Upper lobe of left lung (tissue), 6 donors: ENCODE data around the gene CCDC86. TPM values are rescaled to one million over a fixed set of nuclear protein-coding genes. Genes with fewer than 3 reads are reported as not detected.

Experiments used
- ATAC-seq, 2 donors: fragments of 200-7000 bp; cut with Tn5 transposase; one replicate each; pipeline ENCODE4 v1.9.1; 2022; ENCODE audit warnings: mild to moderate bottlenecking in 2 of 2, moderate library complexity in 2 of 2; ENCODE audit not compliant: low FRiP score in 2 of 2
- DNase-seq, 2 donors: peaks; one replicate each; pipeline ENCODE4 v3.0.0-alpha.2; 2019 to 2020
- H3K27ac ChIP-seq, 4 donors: fragments of 200-600 bp; sonication (generic); one replicate each; pipeline ENCODE4 v1.5.1; 2016 to 2019
- H3K27me3 ChIP-seq, 4 donors: fragments of 200-600 bp; sonication (generic); one replicate each; pipeline ENCODE4 v1.5.1; 2017 to 2019
- H3K36me3 ChIP-seq, 4 donors: fragments of 200-600 bp; sonication (generic); one replicate each; pipeline ENCODE4 v1.5.1; 2016 to 2019
- H3K4me1 ChIP-seq, 4 donors: fragments of 200-600 bp; sonication (generic); one replicate each; pipeline ENCODE4 v1.5.1; 2018 to 2019
- H3K4me3 ChIP-seq, 4 donors: fragments of 200-600 bp; sonication (generic); one replicate each; pipeline ENCODE4 v1.5.1; 2017 to 2019; ENCODE audit warnings: mild to moderate bottlenecking in 2 of 4, moderate library complexity in 1 of 4
- H3K9me3 ChIP-seq, 4 donors: fragments of 200-600 bp; sonication (generic); one replicate each; pipeline ENCODE4 v1.5.1; 2018 to 2019
- CTCF ChIP-seq, 6 experiments: fragments of 450-650 bp in 4 of 6; fragments of 200-600 bp in 2 of 6; sonication (generic) in 2 of 6; IDR thresholded peaks; one replicate each; pipeline ENCODE4 v1.5.1; 2016 to 2019; ENCODE audit warnings: antibody characterized with exemption in 6 of 6
- EP300 ChIP-seq, 4 donors: sonication (generic); formaldehyde crosslinking; IDR thresholded peaks; one replicate each; pipeline ENCODE4 v1.5.1; 2017; ENCODE audit warnings: antibody characterized with exemption in 4 of 4, control low read depth in 2 of 4
- POLR2A ChIP-seq, 4 donors: fragments of 450-650 bp; IDR thresholded peaks; one replicate each; pipeline ENCODE4 v1.5.1; 2016 to 2017; ENCODE audit warnings: antibody characterized with exemption in 4 of 4, mild to moderate bottlenecking in 2 of 4
- POLR2AphosphoS5 ChIP-seq, 2 donors: sonication (generic); formaldehyde crosslinking; IDR thresholded peaks; one replicate each; pipeline ENCODE4 v1.5.1; 2017; ENCODE audit warnings: antibody characterized with exemption in 2 of 2
- WGBS, 2 donors: methylation state at CpG; one replicate each; pipeline ENCODE4 v1.1.5; 2017 to 2018; 5-methylcytosine and 5-hydroxymethylcytosine counted together
- total RNA-seq, 6 donors: library from RNA; depleted of rRNA in 4 of 6; stranded (reverse); fragments of >200 nt in 4 of 6; gene quantifications; one replicate each; pipeline versions ENCODE4 v1.1.0 to v1.2.1, GENCODE V29; 2016 to 2021
- donor health status: DM: no; HTN: no; CAD: no; lungs with moderate emphysema.
- donor health status: DM: no; HTN: yes; CAD: no; lungs with severe emphysema.

The CCDC86 gene
- total RNA-seq, 6 donors from 2014 or later, result 9.0 to 25.1 (median 17.9) TPM

DNA sequence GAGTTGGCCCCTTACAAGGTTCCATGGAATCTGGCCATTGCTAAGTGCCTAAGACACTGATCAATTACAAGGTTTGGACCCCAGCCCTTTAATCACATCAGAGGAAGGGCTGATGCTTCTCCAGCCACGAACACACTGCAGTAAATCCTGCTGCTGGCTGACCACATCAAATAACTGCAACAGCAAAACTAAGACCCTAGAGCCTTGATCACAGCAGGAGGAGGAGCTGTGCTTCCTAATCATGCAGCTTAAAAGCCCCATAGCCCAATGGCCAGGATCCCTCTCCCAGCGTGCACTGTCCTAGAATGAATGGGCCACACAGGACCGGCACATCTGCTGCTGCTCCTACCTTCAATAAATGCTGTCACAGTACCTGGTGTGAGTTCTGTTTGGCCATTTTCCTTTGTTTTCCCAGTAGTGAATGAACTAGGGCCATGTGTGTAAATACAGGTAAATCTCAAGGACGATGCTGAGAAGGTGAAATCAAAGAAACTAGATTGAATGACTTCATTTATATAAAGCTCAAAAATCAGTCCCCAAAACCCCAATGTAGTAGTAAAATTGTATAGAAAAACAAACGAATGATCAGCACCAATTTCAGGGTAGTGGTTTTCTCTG, 38.2 kb downstream of the CCDC86 start:
- no peaks in the 10 kb centered on the region for H3K27me3 ChIP-seq
- H3K4me3 ChIP-seq, result no peak overlapping the region
- TF ChIP-seq POLR2AphosphoS5 (IDR thresholded peaks at IDR 0.05) (no peak), EP300 (IDR thresholded peaks at IDR 0.05) (no peak), POLR2A (IDR thresholded peaks at IDR 0.05) (no peak)
- no peak for DNase-seq
- no peak overlapping the region for H3K27ac ChIP-seq
- H3K36me3 ChIP-seq, result peaks cover 0 to 21% (median 5%) of the 10 kb centered on the region in 4 donors
- no peak for ATAC-seq
- 75 to 84% methylated on average over 5 of the region's 5 CpGs for WGBS, 2 donors
- H3K9me3 ChIP-seq, result no peaks in the 10 kb centered on the region
- no peaks in the 10 kb centered on the region for H3K4me1 ChIP-seq

GRCh38 chr11:60880643-60881282, 38.9 kb downstream of the CCDC86 start:
- Histone ChIP-seq H3K4me1 (no peaks in the 10 kb centered on the region), H3K36me3 (peaks cover 0 to 21% (median 5%) of the 10 kb centered on the region in 4 donors), H3K9me3 (no peaks in the 10 kb centered on the region), H3K27ac (no peak overlapping the region), H3K27me3 (no peaks in the 10 kb centered on the region), H3K4me3 (no peak overlapping the region)
- TF ChIP-seq POLR2AphosphoS5 (IDR thresholded peaks at IDR 0.05), result no peak
- no peak for TF ChIP-seq EP300 (IDR thresholded peaks at IDR 0.05)
- TF ChIP-seq CTCF (IDR thresholded peaks at IDR 0.05), result no peak
- no peak for TF ChIP-seq POLR2A (IDR thresholded peaks at IDR 0.05)
- no peak for DNase-seq
- no peak for ATAC-seq
- 81 to 82% methylated on average over 8 of the region's 8 CpGs for WGBS, 2 donors

GRCh38 chr11:60887556-60887955, 45.6 kb downstream of the CCDC86 start:
- TF ChIP-seq EP300 (IDR thresholded peaks at IDR 0.05) (no peak), POLR2A (IDR thresholded peaks at IDR 0.05) (no peak), CTCF (IDR thresholded peaks at IDR 0.05) (peak in 4 of 6 experiments; percentile 17 to 45 (median 36))
- ATAC-seq (peak in 1 of 2 donors; percentile 82), DNase-seq (no peak)
- Histone ChIP-seq H3K36me3 (peaks cover 0 to 29% (median 2%) of the 10 kb centered on the region in 4 donors), H3K27ac (no peak overlapping the region), H3K9me3 (no peaks in the 10 kb centered on the region), H3K4me1 (peaks cover 0 to 11% (median 3%) of the 10 kb centered on the region in 4 donors), H3K27me3 (no peaks in the 10 kb centered on the region), H3K4me3 (no peak overlapping the region)
- WGBS, 2 donors, result 50 to 66% methylated on average over 3 to 5 of the region's 5 CpGs

- no peaks in the 10 kb centered on the region for H3K27me3 ChIP-seq
- peaks cover 6 to 51% (median 15%) of the 10 kb centered on the region in 4 donors for H3K36me3 ChIP-seq
- TF ChIP-seq POLR2A (IDR thresholded peaks at IDR 0.05), result no peak
- TF ChIP-seq CTCF (IDR thresholded peaks at IDR 0.05), result no peak
- TF ChIP-seq EP300 (IDR thresholded peaks at IDR 0.05), result no peak
- TF ChIP-seq POLR2AphosphoS5 (IDR thresholded peaks at IDR 0.05), result no peak
- no peak overlapping the region for H3K4me3 ChIP-seq
- H3K9me3 ChIP-seq, result no peaks in the 10 kb centered on the region
- H3K4me1 ChIP-seq, result peaks cover 0 to 11% (median 3%) of the 10 kb centered on the region in 4 donors
- DNase-seq, result no peak
- 57 to 60% methylated on average over 6 of the region's 6 CpGs for WGBS, 2 donors
- ATAC-seq, result peak in 1 of 2 donors; percentile 40
- H3K27ac ChIP-seq, result peak overlapping the region in 1 of 4 donors; percentile 61
Measured at GRCh38 chr11:60889869-60890311, 48.0 kb downstream of the CCDC86 start.

- H3K36me3 ChIP-seq, result peaks cover 7 to 59% (median 22%) of the 10 kb centered on the region in 4 donors
- ATAC-seq, result no peak
- no peak overlapping the region for H3K4me3 ChIP-seq
Measured at GRCh38 chr11:60890696-60891095, 48.8 kb downstream of the CCDC86 start.

More at GRCh38 chr11:60890696-60891095, 48.8 kb downstream of the CCDC86 start:
- Histone ChIP-seq H3K27me3 (no peaks in the 10 kb centered on the region), H3K9me3 (no peaks in the 10 kb centered on the region), H3K4me1 (peaks cover 0 to 11% (median 3%) of the 10 kb centered on the region in 4 donors), H3K27ac (peak overlapping the region in 2 of 4 donors; percentile 23 to 61)
- no peak for TF ChIP-seq EP300 (IDR thresholded peaks at IDR 0.05)
- TF ChIP-seq POLR2AphosphoS5 (IDR thresholded peaks at IDR 0.05), result no peak
- TF ChIP-seq CTCF (IDR thresholded peaks at IDR 0.05), result no peak
- no peak for TF ChIP-seq POLR2A (IDR thresholded peaks at IDR 0.05)
- no peak for DNase-seq
- 43 to 49% methylated on average over 5 of the region's 5 CpGs for WGBS, 2 donors
